ENCODE measurements around the gene FBLN2. TPM values are rescaled to one million over a fixed set of nuclear protein-coding genes. Genes with fewer than 3 reads are reported as not detected.

FBLN2 gene
- total RNA-seq, 1 donor = 54.6 TPM

- TF ChIP-seq CTCF (IDR thresholded peaks at IDR 0.05; ENCODE audit: extremely low read depth, low read depth, low read length) = no peak
- Histone ChIP-seq H4K20me1 (ENCODE audit: insufficient read depth, low read length) (no peaks in the 10 kb centered on the region), H3K27me3 (ENCODE audit: insufficient read depth, low read length) (peaks cover 7% of the 10 kb centered on the region), H3K9me3 (ENCODE audit: low read depth, low read length) (no peaks in the 10 kb centered on the region), H3K79me2 (ENCODE audit: insufficient read depth, low read length) (no peaks in the 10 kb centered on the region), H3K27ac (ENCODE audit: low read depth, low read length) (no peak overlapping the region), H3K36me3 (ENCODE audit: insufficient read depth, low read length) (no peaks in the 10 kb centered on the region), H3K4me2 (ENCODE audit: insufficient read depth, low read length) (peak overlapping the region; percentile 45), H3K4me3 (ENCODE audit: insufficient read depth, low read length) (peak overlapping the region; percentile 47), H3K4me1 (ENCODE audit: insufficient read depth, low read length) (no peaks in the 10 kb centered on the region), H2AFZ (ENCODE audit: low read length) (peak overlapping the region; percentile 78)
- peak; percentile 88 for DNase-seq (ENCODE audit: insufficient read length, low spot score, missing footprints)
These were observed 105.6 kb downstream of the FBLN2 start for GRCh38 chr3:13654330-13655060.

GRCh38 chr3:13655061-13655913 is 106.4 kb downstream of the FBLN2 start:
- Histone ChIP-seq H3K79me2 (ENCODE audit: insufficient read depth, low read length) (no peaks in the 10 kb centered on the region), H3K4me1 (ENCODE audit: insufficient read depth, low read length) (no peaks in the 10 kb centered on the region), H3K4me3 (ENCODE audit: insufficient read depth, low read length) (peak overlapping the region; percentile 47), H3K27me3 (ENCODE audit: insufficient read depth, low read length) (peaks cover 7% of the 10 kb centered on the region), H2AFZ (ENCODE audit: low read length) (peak overlapping the region; percentile 78), H4K20me1 (ENCODE audit: insufficient read depth, low read length) (no peaks in the 10 kb centered on the region), H3K9me3 (ENCODE audit: low read depth, low read length) (no peaks in the 10 kb centered on the region), H3K27ac (ENCODE audit: low read depth, low read length) (no peak overlapping the region), H3K36me3 (ENCODE audit: insufficient read depth, low read length) (no peaks in the 10 kb centered on the region), H3K4me2 (ENCODE audit: insufficient read depth, low read length) (peak overlapping the region; percentile 45)
- TF ChIP-seq CTCF (IDR thresholded peaks at IDR 0.05; ENCODE audit: extremely low read depth, low read depth, low read length) = peak; percentile 30
- peak; percentile 99 for DNase-seq (ENCODE audit: insufficient read length, low spot score, missing footprints)

- H3K36me3 ChIP-seq (ENCODE audit: insufficient read depth, low read length) = no peaks in the 10 kb centered on the region
- H3K79me2 ChIP-seq (ENCODE audit: insufficient read depth, low read length) = no peaks in the 10 kb centered on the region
- no peak overlapping the region for H2AFZ ChIP-seq (ENCODE audit: low read length)
- no peaks in the 10 kb centered on the region for H3K9me3 ChIP-seq (ENCODE audit: low read depth, low read length)
- no peak overlapping the region for H3K27ac ChIP-seq (ENCODE audit: low read depth, low read length)
- peaks cover 7% of the 10 kb centered on the region for H3K27me3 ChIP-seq (ENCODE audit: insufficient read depth, low read length)
- H3K4me3 ChIP-seq (ENCODE audit: insufficient read depth, low read length) = no peak overlapping the region
- H3K4me1 ChIP-seq (ENCODE audit: insufficient read depth, low read length) = no peaks in the 10 kb centered on the region
- peak; percentile 90 for DNase-seq (ENCODE audit: insufficient read length, low spot score, missing footprints)
- no peak overlapping the region for H3K4me2 ChIP-seq (ENCODE audit: insufficient read depth, low read length)
- TF ChIP-seq CTCF (IDR thresholded peaks at IDR 0.05; ENCODE audit: extremely low read depth, low read depth, low read length) = no peak
- no peaks in the 10 kb centered on the region for H4K20me1 ChIP-seq (ENCODE audit: insufficient read depth, low read length)
These were observed 107.8 kb downstream of the FBLN2 start for GRCh38 chr3:13656584-13657301.

Data from osteoblast (primary cell).